A549 (cell line): ENCODE measurements around the gene MBNL2.

Experiments used
- CHD4 ChIP-seq: fragments of 200-600 bp; sonication (generic); IDR thresholded peaks from 2 replicates; pipeline ENCODE4 v1.6.1; 2016; ENCODE audit warnings: antibody characterized with exemption, mild to moderate bottlenecking, borderline replicate concordance
- EP300 ChIP-seq, 2 experiments: fragments of >200 bp; sonication (Bioruptor Twin); formaldehyde crosslinking; IDR thresholded peaks; 2 replicates in 1 of 2; 3 replicates in 1 of 2; pipeline ENCODE4 v1.6.1; 2016 to 2017
- ESRRA ChIP-seq: fragments of 150-350 bp; IDR thresholded peaks from 2 replicates; pipeline ENCODE4 v1.6.1; 2014; ENCODE audit warnings: mild to moderate bottlenecking, low read length, borderline replicate concordance
- HEYL ChIP-seq: fragments of 250-450 bp; sonication (Bioruptor Pico); IDR thresholded peaks from 2 replicates; pipeline ENCODE4 v1.8.0; 2021; ENCODE audit warnings: mild to moderate bottlenecking, moderate library complexity
- MAFK ChIP-seq: fragments of 450-650 bp; IDR thresholded peaks from 2 replicates; pipeline ENCODE4 v1.6.1; 2014; ENCODE audit not compliant: partially characterized antibody
- POLR2A ChIP-seq: IDR thresholded peaks from 2 replicates; pipeline ENCODE4 v1.6.1; 2012; ENCODE audit warnings: mild to moderate bottlenecking, low read length
- RAD21 ChIP-seq, 2 experiments: fragments of >200 bp in 1 of 2; sonication (Bioruptor Twin) in 1 of 2; formaldehyde crosslinking in 1 of 2; IDR thresholded peaks in 1 of 2; conservative IDR thresholded peaks in 1 of 2; 2 replicates in 1 of 2; 3 replicates in 1 of 2; pipeline ENCODE4 v1.6.1; 2012 to 2018; ENCODE audit warnings: inconsistent platforms in 1 of 2
- RFX5 ChIP-seq: fragments of 450-650 bp; IDR thresholded peaks from 2 replicates; pipeline ENCODE4 v1.7.1; 2014; ENCODE audit warnings: antibody characterized with exemption, mild to moderate bottlenecking, moderate library complexity
- ZC3H11A ChIP-seq: fragments of 450-650 bp; IDR thresholded peaks from 2 replicates; pipeline ENCODE4 v1.6.1; 2014; ENCODE audit warnings: antibody characterized with exemption, mild to moderate bottlenecking
- TF ChIP-seq, protein P1 (sequence below): fragments of >200 bp; sonication (Bioruptor Twin); formaldehyde crosslinking; IDR thresholded peaks from 3 replicates; pipeline ENCODE4 v1.5.1; 2016
- TF ChIP-seq, protein P2 (sequence below): fragments of 200-600 bp; sonication (generic); IDR thresholded peaks from 2 replicates; pipeline ENCODE4 v1.6.1; 2016; ENCODE audit warnings: antibody characterized with exemption, mild to moderate bottlenecking, moderate library complexity
- TF ChIP-seq, protein P3 (sequence below): IDR thresholded peaks from 2 replicates; pipeline ENCODE4 v1.6.1; 2012

DNA sequence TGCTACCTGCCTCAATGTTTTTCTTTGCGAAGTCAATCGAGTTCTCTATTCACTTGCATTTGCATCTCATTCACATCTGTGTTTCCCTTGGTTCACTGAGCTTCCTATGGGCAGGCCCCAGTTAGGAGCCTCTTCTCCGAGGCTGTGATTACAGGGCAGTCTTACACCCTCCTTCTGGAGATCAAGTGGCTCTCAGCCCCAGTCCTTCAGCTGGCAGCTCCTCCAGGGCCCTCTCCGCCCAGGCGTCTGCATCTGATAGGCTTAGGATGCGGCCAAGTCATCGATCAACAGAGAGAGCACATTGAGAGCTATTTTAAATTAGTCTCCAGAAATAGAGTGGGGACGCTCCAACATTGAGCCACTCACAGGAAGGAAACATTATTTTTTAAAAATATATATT, 44.2 kb downstream of the MBNL2 start:
- TF ChIP-seq POLR2A (no peak), EP300 (IDR thresholded peaks at IDR 0.05) (no peak), MAFK (no peak), RAD21 (conservative IDR thresholded peaks at IDR 0.05 in 1 of 2, IDR thresholded peaks at IDR 0.05 in 1 of 2) (no peak), HEYL (no peak), RFX5 (no peak), ESRRA (no peak), ZC3H11A (no peak), CHD4 (no peak)
- TF ChIP-seq, protein P1, sequence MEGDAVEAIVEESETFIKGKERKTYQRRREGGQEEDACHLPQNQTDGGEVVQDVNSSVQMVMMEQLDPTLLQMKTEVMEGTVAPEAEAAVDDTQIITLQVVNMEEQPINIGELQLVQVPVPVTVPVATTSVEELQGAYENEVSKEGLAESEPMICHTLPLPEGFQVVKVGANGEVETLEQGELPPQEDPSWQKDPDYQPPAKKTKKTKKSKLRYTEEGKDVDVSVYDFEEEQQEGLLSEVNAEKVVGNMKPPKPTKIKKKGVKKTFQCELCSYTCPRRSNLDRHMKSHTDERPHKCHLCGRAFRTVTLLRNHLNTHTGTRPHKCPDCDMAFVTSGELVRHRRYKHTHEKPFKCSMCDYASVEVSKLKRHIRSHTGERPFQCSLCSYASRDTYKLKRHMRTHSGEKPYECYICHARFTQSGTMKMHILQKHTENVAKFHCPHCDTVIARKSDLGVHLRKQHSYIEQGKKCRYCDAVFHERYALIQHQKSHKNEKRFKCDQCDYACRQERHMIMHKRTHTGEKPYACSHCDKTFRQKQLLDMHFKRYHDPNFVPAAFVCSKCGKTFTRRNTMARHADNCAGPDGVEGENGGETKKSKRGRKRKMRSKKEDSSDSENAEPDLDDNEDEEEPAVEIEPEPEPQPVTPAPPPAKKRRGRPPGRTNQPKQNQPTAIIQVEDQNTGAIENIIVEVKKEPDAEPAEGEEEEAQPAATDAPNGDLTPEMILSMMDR: no peak
- TF ChIP-seq, protein P2, sequence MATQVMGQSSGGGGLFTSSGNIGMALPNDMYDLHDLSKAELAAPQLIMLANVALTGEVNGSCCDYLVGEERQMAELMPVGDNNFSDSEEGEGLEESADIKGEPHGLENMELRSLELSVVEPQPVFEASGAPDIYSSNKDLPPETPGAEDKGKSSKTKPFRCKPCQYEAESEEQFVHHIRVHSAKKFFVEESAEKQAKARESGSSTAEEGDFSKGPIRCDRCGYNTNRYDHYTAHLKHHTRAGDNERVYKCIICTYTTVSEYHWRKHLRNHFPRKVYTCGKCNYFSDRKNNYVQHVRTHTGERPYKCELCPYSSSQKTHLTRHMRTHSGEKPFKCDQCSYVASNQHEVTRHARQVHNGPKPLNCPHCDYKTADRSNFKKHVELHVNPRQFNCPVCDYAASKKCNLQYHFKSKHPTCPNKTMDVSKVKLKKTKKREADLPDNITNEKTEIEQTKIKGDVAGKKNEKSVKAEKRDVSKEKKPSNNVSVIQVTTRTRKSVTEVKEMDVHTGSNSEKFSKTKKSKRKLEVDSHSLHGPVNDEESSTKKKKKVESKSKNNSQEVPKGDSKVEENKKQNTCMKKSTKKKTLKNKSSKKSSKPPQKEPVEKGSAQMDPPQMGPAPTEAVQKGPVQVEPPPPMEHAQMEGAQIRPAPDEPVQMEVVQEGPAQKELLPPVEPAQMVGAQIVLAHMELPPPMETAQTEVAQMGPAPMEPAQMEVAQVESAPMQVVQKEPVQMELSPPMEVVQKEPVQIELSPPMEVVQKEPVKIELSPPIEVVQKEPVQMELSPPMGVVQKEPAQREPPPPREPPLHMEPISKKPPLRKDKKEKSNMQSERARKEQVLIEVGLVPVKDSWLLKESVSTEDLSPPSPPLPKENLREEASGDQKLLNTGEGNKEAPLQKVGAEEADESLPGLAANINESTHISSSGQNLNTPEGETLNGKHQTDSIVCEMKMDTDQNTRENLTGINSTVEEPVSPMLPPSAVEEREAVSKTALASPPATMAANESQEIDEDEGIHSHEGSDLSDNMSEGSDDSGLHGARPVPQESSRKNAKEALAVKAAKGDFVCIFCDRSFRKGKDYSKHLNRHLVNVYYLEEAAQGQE: no peak
- TF ChIP-seq, protein P3, sequence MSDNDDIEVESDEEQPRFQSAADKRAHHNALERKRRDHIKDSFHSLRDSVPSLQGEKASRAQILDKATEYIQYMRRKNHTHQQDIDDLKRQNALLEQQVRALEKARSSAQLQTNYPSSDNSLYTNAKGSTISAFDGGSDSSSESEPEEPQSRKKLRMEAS: no peak
